ENCODE measurements around the gene PCK2. TPM values are rescaled to one million over a fixed set of nuclear protein-coding genes. Genes with fewer than 3 reads are reported as not detected.

Gene PCK2
- total RNA-seq, 1 donor from 2014 or later = 35.0 TPM

GRCh38 chr14:24135584-24135833 is 41.4 kb downstream of the PCK2 start:
- H3K27ac Mint-ChIP-seq = peak overlapping the region; percentile 87

GRCh38 chr14:24135834-24136683 is 41.9 kb downstream of the PCK2 start, which contains the start of gene PSME1:
PSME1 (plus strand) TSS chr14:24136194; CDS start chr14:24136263, 69 bp downstream.
- Mint-ChIP-seq H3K4me3 (peak within 1 kb of the TSS; percentile 94), H3K27ac (peak within 1 kb of the TSS; percentile 87), H3K27me3 (no peaks in the 10 kb centered on the region), H3K9me3 (no peaks in the 10 kb centered on the region), H3K36me3 (peaks cover 20% of the 10 kb centered on the region), H3K4me1 (ENCODE audit: unreplicated experiment) (peaks cover 29% of the 10 kb centered on the region)
- no peak for TF ChIP-seq CTCF (conservative IDR thresholded peaks at IDR 0.05)
- peak; percentile 91 for DNase-seq (ENCODE audit: extremely low spot score, unreplicated experiment)

More at GRCh38 chr14:24135584-24135833, 41.4 kb downstream of the PCK2 start:
- Mint-ChIP-seq H3K9me3 (no peaks in the 10 kb centered on the region), H3K36me3 (peaks cover 20% of the 10 kb centered on the region), H3K4me1 (ENCODE audit: unreplicated experiment) (peaks cover 29% of the 10 kb centered on the region), H3K27me3 (no peaks in the 10 kb centered on the region), H3K4me3 (peak overlapping the region; percentile 94)
- no peak for DNase-seq (ENCODE audit: extremely low spot score, unreplicated experiment)
- no peak for TF ChIP-seq CTCF (conservative IDR thresholded peaks at IDR 0.05)

GRCh38 chr14:24136684-24137528 is 42.8 kb downstream of the PCK2 start:
- Mint-ChIP-seq H3K9me3 (no peaks in the 10 kb centered on the region), H3K36me3 (peaks cover 20% of the 10 kb centered on the region), H3K4me3 (peak overlapping the region; percentile 89), H3K4me1 (ENCODE audit: unreplicated experiment) (peaks cover 31% of the 10 kb centered on the region), H3K27ac (peak overlapping the region; percentile 77), H3K27me3 (no peaks in the 10 kb centered on the region)
- no peak for DNase-seq (ENCODE audit: extremely low spot score, unreplicated experiment)
- TF ChIP-seq CTCF (conservative IDR thresholded peaks at IDR 0.05) = no peak

- Mint-ChIP-seq H3K4me3 (peak overlapping the region; percentile 89), H3K9me3 (no peaks in the 10 kb centered on the region), H3K27ac (no peak overlapping the region), H3K27me3 (no peaks in the 10 kb centered on the region), H3K4me1 (ENCODE audit: unreplicated experiment) (peaks cover 34% of the 10 kb centered on the region), H3K36me3 (peaks cover 20% of the 10 kb centered on the region)
- no peak for DNase-seq (ENCODE audit: extremely low spot score, unreplicated experiment)
- no peak for TF ChIP-seq CTCF (conservative IDR thresholded peaks at IDR 0.05)
Observed at GRCh38 chr14:24137529-24138395, 43.7 kb downstream of the PCK2 start.
